Measurements from ENCODE around the gene MPPED2. TPM values are rescaled to one million over a fixed set of nuclear protein-coding genes. Genes with fewer than 3 reads are reported as not detected.

MPPED2 gene
- total RNA-seq, 1 donor from 2014 or later = 25.9 TPM

- Mint-ChIP-seq H3K27ac (no peak overlapping the region), H3K9me3 (ENCODE audit: low read depth) (no peaks in the 10 kb centered on the region), H3K4me3 (ENCODE audit: low read depth) (no peak overlapping the region), H3K27me3 (no peaks in the 10 kb centered on the region), H3K36me3 (ENCODE audit: insufficient read depth) (no peaks in the 10 kb centered on the region), H3K4me1 (ENCODE audit: low read depth) (peaks cover 13% of the 10 kb centered on the region)
- no peak for DNase-seq (ENCODE audit: low spot score, unreplicated experiment)
- TF ChIP-seq CTCF (IDR thresholded peaks at IDR 0.05; ENCODE audit: unreplicated experiment) = no peak
These were observed 75.4 kb downstream of the MPPED2 start for GRCh38 chr11:30510750-30511149.

DNA sequence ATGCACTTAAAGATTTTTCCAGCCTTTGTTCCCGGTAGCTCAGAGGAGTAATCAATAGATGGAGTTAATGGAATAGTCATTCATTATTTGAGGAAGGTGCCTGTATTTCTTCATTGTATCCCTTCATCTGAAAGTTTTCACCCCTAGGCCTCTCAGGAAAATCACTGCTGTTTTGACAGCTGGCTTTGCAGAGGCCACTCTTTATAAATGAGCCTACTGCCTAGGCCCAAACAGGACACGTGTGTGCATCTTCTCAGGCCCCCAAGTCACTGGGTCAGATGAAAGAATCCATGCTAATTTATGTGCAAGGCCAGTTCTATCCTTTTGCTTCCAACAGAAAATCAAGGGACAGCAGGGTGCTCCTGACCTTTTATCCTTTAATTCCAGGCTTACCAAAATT is 76.8 kb downstream of the MPPED2 start:
- Mint-ChIP-seq H3K27ac (peak overlapping the region; percentile 47), H3K27me3 (no peaks in the 10 kb centered on the region), H3K4me3 (ENCODE audit: low read depth) (no peak overlapping the region), H3K9me3 (ENCODE audit: low read depth) (no peaks in the 10 kb centered on the region), H3K4me1 (ENCODE audit: low read depth) (peaks cover 26% of the 10 kb centered on the region), H3K36me3 (ENCODE audit: insufficient read depth) (no peaks in the 10 kb centered on the region)
- DNase-seq (ENCODE audit: low spot score, unreplicated experiment) = no peak
- TF ChIP-seq CTCF (IDR thresholded peaks at IDR 0.05; ENCODE audit: unreplicated experiment) = no peak

- TF ChIP-seq CTCF (IDR thresholded peaks at IDR 0.05; ENCODE audit: unreplicated experiment) = no peak
- no peak overlapping the region for H3K4me3 Mint-ChIP-seq (ENCODE audit: low read depth)
- H3K9me3 Mint-ChIP-seq (ENCODE audit: low read depth) = no peaks in the 10 kb centered on the region
- H3K27ac Mint-ChIP-seq = no peak overlapping the region
- no peaks in the 10 kb centered on the region for H3K27me3 Mint-ChIP-seq
- DNase-seq (ENCODE audit: low spot score, unreplicated experiment) = no peak
- H3K4me1 Mint-ChIP-seq (ENCODE audit: low read depth) = peaks cover 29% of the 10 kb centered on the region
- no peaks in the 10 kb centered on the region for H3K36me3 Mint-ChIP-seq (ENCODE audit: insufficient read depth)
These were observed 77.6 kb downstream of the MPPED2 start for GRCh38 chr11:30508594-30508993.

DNA sequence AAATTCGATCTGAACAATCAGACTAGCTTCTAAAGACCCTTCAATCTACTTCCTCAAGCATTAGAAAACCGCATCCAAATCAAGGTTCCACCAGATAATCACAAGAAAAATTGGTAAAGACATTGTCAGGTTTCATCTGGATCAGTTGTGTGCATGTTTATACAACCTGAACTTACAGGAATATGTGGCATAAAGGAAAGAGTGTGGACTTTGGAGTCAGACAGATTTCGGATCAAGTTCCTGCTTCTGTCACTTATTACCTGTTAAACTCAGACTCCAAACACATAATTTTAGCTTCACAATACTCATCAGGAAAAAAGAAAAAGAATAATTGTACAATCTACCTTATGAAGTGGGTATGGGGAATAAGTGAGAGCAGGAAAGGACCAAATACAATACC is 80.5 kb downstream of the MPPED2 start:
- H3K27me3 Mint-ChIP-seq = no peaks in the 10 kb centered on the region
- no peaks in the 10 kb centered on the region for H3K9me3 Mint-ChIP-seq (ENCODE audit: low read depth)
- no peak for TF ChIP-seq CTCF (IDR thresholded peaks at IDR 0.05; ENCODE audit: unreplicated experiment)
- H3K27ac Mint-ChIP-seq = no peak overlapping the region
- H3K4me3 Mint-ChIP-seq (ENCODE audit: low read depth) = no peak overlapping the region
- H3K4me1 Mint-ChIP-seq (ENCODE audit: low read depth) = peaks cover 29% of the 10 kb centered on the region
- no peak for DNase-seq (ENCODE audit: low spot score, unreplicated experiment)
- H3K36me3 Mint-ChIP-seq (ENCODE audit: insufficient read depth) = peaks cover 3% of the 10 kb centered on the region

DNA sequence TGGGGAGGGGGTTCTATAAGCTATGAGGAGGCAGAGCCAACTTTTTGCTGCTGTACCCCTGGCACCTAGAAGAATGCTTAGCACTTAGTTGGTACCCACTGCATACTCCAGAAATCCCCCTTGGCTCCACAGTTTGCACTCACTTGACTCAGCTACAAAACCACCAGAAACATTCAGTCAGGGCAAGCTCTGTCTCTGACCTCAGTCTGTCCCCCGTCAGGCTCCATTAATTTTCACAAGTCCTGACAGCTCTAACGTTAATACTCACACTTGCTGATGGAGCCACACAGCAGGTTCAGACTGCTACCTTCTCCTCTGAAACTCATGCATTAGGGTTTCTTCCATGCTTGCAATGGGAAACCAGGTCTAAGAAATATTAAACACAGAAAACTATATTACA is 81.7 kb downstream of the MPPED2 start:
- peaks cover 3% of the 10 kb centered on the region for H3K36me3 Mint-ChIP-seq (ENCODE audit: insufficient read depth)
- DNase-seq (ENCODE audit: low spot score, unreplicated experiment) = no peak
- H3K27ac Mint-ChIP-seq = no peak overlapping the region
- no peaks in the 10 kb centered on the region for H3K9me3 Mint-ChIP-seq (ENCODE audit: low read depth)
- H3K27me3 Mint-ChIP-seq = no peaks in the 10 kb centered on the region
- H3K4me1 Mint-ChIP-seq (ENCODE audit: low read depth) = peaks cover 24% of the 10 kb centered on the region
- no peak for TF ChIP-seq CTCF (IDR thresholded peaks at IDR 0.05; ENCODE audit: unreplicated experiment)
- H3K4me3 Mint-ChIP-seq (ENCODE audit: low read depth) = no peak overlapping the region
